ENCODE measurements around the gene FHOD1. TPM values are rescaled to one million over a fixed set of nuclear protein-coding genes. Genes with fewer than 3 reads are reported as not detected.

FHOD1 gene
- total and polyA plus RNA-seq, 9 donors = 9.7 to 31.1 (median 21.4) TPM

DNA sequence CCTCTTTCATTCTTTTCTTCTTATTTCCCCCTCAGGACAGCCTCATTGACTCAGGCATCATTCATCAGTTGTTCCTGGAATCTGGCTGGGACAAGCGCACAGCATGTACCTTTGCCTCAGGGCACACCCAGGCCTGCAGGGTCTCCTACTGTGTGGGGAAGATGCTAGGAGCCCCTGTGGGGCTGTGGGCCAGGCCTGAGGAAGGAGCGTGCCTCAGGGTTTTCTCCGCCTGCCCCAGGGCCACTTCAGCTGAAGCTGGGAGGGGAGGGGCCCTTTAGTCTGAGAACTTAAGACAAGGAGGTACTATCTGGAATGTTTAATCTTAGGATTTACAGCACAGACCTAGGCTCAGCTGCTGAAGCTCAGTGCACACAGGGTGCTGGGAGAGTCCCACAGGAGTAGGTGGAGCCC lies 40.4 kb downstream of the FHOD1 start:
- H3K9me3 ChIP-seq (replicated peaks; ENCODE audit: control insufficient read depth, low read depth, low read length) = no peaks in the 10 kb centered on the region
- H3K27me3 ChIP-seq (ENCODE audit: control insufficient read depth, insufficient read depth, low read length) = no peaks in the 10 kb centered on the region
- peaks cover 41% of the 10 kb centered on the region for H3K36me3 ChIP-seq (ENCODE audit: control insufficient read depth, insufficient read depth, low read length)
- no peak overlapping the region for H3K4me3 ChIP-seq (ENCODE audit: low read length)
- 83% methylated on average over 2 of the region's 3 CpGs for WGBS (ENCODE audit: insufficient coverage)
- peaks cover 11% of the 10 kb centered on the region for H3K4me1 ChIP-seq (ENCODE audit: control insufficient read depth, insufficient read depth, low read length)
- no peak for DNase-seq
- no peak overlapping the region for H3K27ac ChIP-seq (ENCODE audit: low read length)

GRCh38 chr16:67206129-67206837 lies 41.0 kb downstream of the FHOD1 start:
- WGBS (ENCODE audit: insufficient coverage) = 87% methylated on average over 8 of the region's 8 CpGs
- no peaks in the 10 kb centered on the region for H3K9me3 ChIP-seq (replicated peaks; ENCODE audit: control insufficient read depth, low read depth, low read length)
- H3K36me3 ChIP-seq (ENCODE audit: control insufficient read depth, insufficient read depth, low read length) = peaks cover 46% of the 10 kb centered on the region
- H3K27me3 ChIP-seq (ENCODE audit: control insufficient read depth, insufficient read depth, low read length) = no peaks in the 10 kb centered on the region
- DNase-seq = no peak
- no peak overlapping the region for H3K4me3 ChIP-seq (ENCODE audit: low read length)
- peaks cover 11% of the 10 kb centered on the region for H3K4me1 ChIP-seq (ENCODE audit: control insufficient read depth, insufficient read depth, low read length)
- no peak overlapping the region for H3K27ac ChIP-seq (ENCODE audit: low read length)

DNA sequence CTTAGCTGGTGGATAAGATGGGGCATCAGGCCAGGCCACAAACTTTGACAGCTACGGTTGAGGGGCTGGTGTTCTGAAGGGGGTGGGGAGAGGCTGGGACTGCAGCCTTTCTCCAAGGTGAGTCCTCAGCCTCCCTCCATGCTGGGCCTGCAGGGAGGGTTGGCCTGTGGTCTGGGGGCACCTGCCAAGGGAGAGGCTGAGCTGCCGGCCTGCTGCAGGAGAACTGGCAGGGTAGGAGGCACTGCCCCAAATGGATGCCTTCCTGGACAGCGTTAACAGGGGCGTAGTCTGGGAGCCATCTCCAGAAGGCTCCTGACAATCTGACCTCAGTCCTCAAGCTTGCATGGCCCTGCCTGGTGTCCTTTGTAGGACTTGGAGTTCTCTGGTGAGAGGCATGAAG lies 43.2 kb downstream of the FHOD1 start:
- Histone ChIP-seq H3K4me1 (ENCODE audit: control insufficient read depth, insufficient read depth, low read length) (peaks cover under 1% of the 10 kb centered on the region), H3K27me3 (ENCODE audit: control insufficient read depth, insufficient read depth, low read length) (no peaks in the 10 kb centered on the region), H3K9me3 (replicated peaks; ENCODE audit: control insufficient read depth, low read depth, low read length) (no peaks in the 10 kb centered on the region), H3K36me3 (ENCODE audit: control insufficient read depth, insufficient read depth, low read length) (peaks cover 41% of the 10 kb centered on the region), H3K4me3 (ENCODE audit: low read length) (no peak overlapping the region), H3K27ac (ENCODE audit: low read length) (no peak overlapping the region)
- WGBS (ENCODE audit: insufficient coverage) = 89% methylated on average over 3 of the region's 4 CpGs
- no peak for DNase-seq

- H3K4me3 ChIP-seq (ENCODE audit: low read length) = no peak overlapping the region
- no peaks in the 10 kb centered on the region for H3K9me3 ChIP-seq (replicated peaks; ENCODE audit: control insufficient read depth, low read depth, low read length)
- H3K27me3 ChIP-seq (ENCODE audit: control insufficient read depth, insufficient read depth, low read length) = no peaks in the 10 kb centered on the region
- DNase-seq = no peak
- H3K27ac ChIP-seq (ENCODE audit: low read length) = no peak overlapping the region
- 84% methylated on average over 18 of the region's 23 CpGs for WGBS (ENCODE audit: insufficient coverage)
- H3K36me3 ChIP-seq (ENCODE audit: control insufficient read depth, insufficient read depth, low read length) = peaks cover 46% of the 10 kb centered on the region
- peaks cover 11% of the 10 kb centered on the region for H3K4me1 ChIP-seq (ENCODE audit: control insufficient read depth, insufficient read depth, low read length)
These were observed 44.3 kb downstream of the FHOD1 start for GRCh38 chr16:67202956-67203493.

GRCh38 chr16:67202426-67202825 lies 44.9 kb downstream of the FHOD1 start:
- Histone ChIP-seq H3K27me3 (ENCODE audit: control insufficient read depth, insufficient read depth, low read length) (no peaks in the 10 kb centered on the region), H3K36me3 (ENCODE audit: control insufficient read depth, insufficient read depth, low read length) (peaks cover 51% of the 10 kb centered on the region), H3K4me1 (ENCODE audit: control insufficient read depth, insufficient read depth, low read length) (peaks cover 15% of the 10 kb centered on the region), H3K9me3 (replicated peaks; ENCODE audit: control insufficient read depth, low read depth, low read length) (no peaks in the 10 kb centered on the region), H3K4me3 (ENCODE audit: low read length) (no peak overlapping the region), H3K27ac (ENCODE audit: low read length) (no peak overlapping the region)
- DNase-seq = no peak
- 97% methylated on average over 7 of the region's 12 CpGs for WGBS (ENCODE audit: insufficient coverage)

DNA sequence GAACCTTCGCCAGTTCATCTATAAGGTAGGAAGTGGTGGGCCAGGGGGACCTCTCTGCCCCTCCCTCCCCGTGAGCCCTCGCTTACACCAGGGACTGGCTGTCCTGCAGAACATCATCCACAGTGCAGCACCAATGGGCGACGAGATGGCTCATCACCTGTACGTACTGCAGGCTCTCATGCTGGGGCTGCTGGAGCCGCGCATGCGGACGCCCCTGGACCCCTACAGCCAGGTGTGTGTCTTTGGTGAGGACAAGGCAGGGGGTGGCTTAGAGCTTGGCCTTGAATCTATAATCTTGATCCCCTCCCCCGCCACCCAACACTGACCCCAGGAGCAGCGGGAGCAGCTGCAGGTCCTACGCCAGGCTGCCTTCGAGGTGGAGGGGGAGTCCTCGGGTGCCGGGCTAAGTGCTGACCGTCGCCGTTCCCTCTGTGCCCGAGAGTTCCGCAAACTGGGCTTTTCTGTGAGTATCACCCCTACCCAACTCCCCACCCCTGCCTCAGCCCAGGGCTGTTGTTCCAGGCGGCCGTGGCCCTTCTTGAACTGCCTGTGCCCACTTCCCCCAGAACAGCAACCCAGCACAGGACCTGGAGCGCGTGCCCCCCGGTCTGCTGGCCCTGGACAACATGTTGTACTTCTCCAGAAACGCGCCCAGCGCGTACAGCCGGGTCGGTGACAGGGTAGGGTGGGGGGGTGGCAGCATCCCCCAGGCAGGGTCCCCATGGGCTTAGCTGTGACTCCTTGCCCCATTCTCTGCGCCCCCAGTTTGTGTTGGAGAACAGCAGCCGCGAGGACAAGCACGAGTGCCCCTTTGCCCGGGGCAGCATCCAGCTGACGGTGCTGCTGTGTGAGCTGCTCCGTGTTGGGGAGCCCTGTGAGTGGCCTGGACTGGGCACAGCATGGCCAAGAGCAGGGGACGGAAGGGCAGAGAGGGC lies 45.6 kb downstream of the FHOD1 start:
- Histone ChIP-seq H3K4me1 (ENCODE audit: control insufficient read depth, insufficient read depth, low read length) (peaks cover 15% of the 10 kb centered on the region), H3K4me3 (ENCODE audit: low read length) (no peak overlapping the region), H3K36me3 (ENCODE audit: control insufficient read depth, insufficient read depth, low read length) (peaks cover 57% of the 10 kb centered on the region), H3K9me3 (replicated peaks; ENCODE audit: control insufficient read depth, low read depth, low read length) (no peaks in the 10 kb centered on the region), H3K27ac (ENCODE audit: low read length) (no peak overlapping the region), H3K27me3 (ENCODE audit: control insufficient read depth, insufficient read depth, low read length) (no peaks in the 10 kb centered on the region)
- DNase-seq = no peak
- WGBS (ENCODE audit: insufficient coverage) = 93% methylated on average over 32 of the region's 40 CpGs

DNA sequence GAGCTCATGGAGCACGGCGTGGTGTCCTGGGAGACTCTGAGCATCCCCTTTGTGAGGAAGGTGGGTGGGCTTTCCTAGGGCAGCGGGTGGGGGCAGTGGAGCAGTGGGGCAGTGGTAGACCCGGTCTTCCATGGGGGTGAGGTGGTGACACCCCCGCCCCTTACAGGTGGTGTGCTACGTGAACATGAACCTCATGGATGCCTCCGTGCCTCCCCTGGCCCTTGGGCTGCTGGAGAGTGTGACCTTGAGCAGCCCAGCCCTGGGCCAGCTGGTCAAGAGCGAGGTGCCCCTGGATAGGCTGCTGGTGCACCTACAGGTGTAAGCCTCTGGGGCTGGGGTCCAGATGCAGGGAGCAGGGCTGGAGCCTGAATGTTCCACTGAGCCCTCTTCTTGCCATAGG lies 46.8 kb downstream of the FHOD1 start:
- peaks cover 65% of the 10 kb centered on the region for H3K36me3 ChIP-seq (ENCODE audit: control insufficient read depth, insufficient read depth, low read length)
- H3K27ac ChIP-seq (ENCODE audit: low read length) = no peak overlapping the region
- no peaks in the 10 kb centered on the region for H3K9me3 ChIP-seq (replicated peaks; ENCODE audit: control insufficient read depth, low read depth, low read length)
- no peak for DNase-seq
- no peaks in the 10 kb centered on the region for H3K27me3 ChIP-seq (ENCODE audit: control insufficient read depth, insufficient read depth, low read length)
- 92% methylated on average over 6 of the region's 8 CpGs for WGBS (ENCODE audit: insufficient coverage)
- H3K4me3 ChIP-seq (ENCODE audit: low read length) = no peak overlapping the region
- peaks cover 15% of the 10 kb centered on the region for H3K4me1 ChIP-seq (ENCODE audit: control insufficient read depth, insufficient read depth, low read length)

- no peak for DNase-seq
- Histone ChIP-seq H3K27ac (ENCODE audit: low read length) (no peak overlapping the region), H3K36me3 (ENCODE audit: control insufficient read depth, insufficient read depth, low read length) (peaks cover 72% of the 10 kb centered on the region), H3K4me3 (ENCODE audit: low read length) (no peak overlapping the region), H3K9me3 (replicated peaks; ENCODE audit: control insufficient read depth, low read depth, low read length) (no peaks in the 10 kb centered on the region), H3K4me1 (ENCODE audit: control insufficient read depth, insufficient read depth, low read length) (peaks cover 15% of the 10 kb centered on the region), H3K27me3 (ENCODE audit: control insufficient read depth, insufficient read depth, low read length) (no peaks in the 10 kb centered on the region)
- 33% methylated on average over 16 of the region's 22 CpGs for WGBS (ENCODE audit: insufficient coverage)
These were observed 47.5 kb downstream of the FHOD1 start for GRCh38 chr16:67199808-67200198.

DNA sequence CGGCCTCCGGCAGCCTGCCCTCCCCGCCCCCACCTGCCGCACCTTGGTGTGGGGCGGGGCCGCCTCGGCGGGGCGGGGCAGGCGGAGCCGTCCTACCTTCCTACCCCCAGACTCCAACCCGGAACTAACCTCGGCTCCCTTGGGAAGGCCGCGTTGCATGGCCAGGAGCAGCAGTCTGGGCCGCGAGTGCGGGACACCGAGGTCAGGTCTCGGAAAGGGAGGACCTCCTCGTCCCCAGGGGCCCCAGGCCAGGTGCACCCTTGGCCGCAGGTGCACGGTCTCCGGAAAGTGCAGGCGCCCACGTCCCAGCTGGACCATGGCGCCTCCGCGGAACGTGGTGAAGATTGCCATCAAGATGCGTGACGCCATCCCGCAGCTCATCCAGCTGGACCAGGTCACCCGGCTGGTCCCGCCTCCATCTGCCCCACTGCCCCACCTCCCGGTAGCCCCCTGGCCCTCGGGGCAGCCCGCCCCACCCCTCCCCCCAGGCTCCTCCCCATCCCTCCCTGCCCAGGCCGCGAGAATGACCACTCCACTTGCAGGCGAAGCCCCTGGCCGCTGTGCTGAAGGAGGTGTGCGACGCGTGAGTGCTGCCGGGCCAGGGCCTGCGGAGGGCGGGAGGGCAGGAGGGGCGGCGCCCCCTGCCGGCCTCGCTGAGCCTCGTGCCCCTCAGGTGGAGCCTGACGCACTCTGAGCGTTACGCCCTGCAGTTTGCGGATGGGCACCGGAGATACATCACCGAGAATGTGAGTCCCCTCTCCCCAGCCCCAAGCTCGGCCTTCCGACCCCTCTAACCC lies 48.1 kb downstream of the FHOD1 start, which contains the start of gene ELMO3:
Gene ELMO3 (plus strand): TSS at position 121 of the 797 bp plus-strand sequence. CDS start 196 bp downstream, at position 317.
- Histone ChIP-seq H3K27me3 (ENCODE audit: control insufficient read depth, insufficient read depth, low read length) (no peaks in the 10 kb centered on the region), H3K27ac (ENCODE audit: low read length) (no peak within 1 kb of the TSS), H3K36me3 (ENCODE audit: control insufficient read depth, insufficient read depth, low read length) (peaks cover 77% of the 10 kb centered on the region), H3K9me3 (replicated peaks; ENCODE audit: control insufficient read depth, low read depth, low read length) (no peaks in the 10 kb centered on the region), H3K4me3 (ENCODE audit: low read length) (no peak within 1 kb of the TSS), H3K4me1 (ENCODE audit: control insufficient read depth, insufficient read depth, low read length) (peaks cover 15% of the 10 kb centered on the region)
- 26% methylated on average over 41 of the region's 61 CpGs for WGBS (ENCODE audit: insufficient coverage)
- no peak for DNase-seq
